ENCODE results near the gene FAM9C.

- TF ChIP-seq, protein P1, sequence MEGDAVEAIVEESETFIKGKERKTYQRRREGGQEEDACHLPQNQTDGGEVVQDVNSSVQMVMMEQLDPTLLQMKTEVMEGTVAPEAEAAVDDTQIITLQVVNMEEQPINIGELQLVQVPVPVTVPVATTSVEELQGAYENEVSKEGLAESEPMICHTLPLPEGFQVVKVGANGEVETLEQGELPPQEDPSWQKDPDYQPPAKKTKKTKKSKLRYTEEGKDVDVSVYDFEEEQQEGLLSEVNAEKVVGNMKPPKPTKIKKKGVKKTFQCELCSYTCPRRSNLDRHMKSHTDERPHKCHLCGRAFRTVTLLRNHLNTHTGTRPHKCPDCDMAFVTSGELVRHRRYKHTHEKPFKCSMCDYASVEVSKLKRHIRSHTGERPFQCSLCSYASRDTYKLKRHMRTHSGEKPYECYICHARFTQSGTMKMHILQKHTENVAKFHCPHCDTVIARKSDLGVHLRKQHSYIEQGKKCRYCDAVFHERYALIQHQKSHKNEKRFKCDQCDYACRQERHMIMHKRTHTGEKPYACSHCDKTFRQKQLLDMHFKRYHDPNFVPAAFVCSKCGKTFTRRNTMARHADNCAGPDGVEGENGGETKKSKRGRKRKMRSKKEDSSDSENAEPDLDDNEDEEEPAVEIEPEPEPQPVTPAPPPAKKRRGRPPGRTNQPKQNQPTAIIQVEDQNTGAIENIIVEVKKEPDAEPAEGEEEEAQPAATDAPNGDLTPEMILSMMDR (IDR thresholded peaks at IDR 0.05 in 4 of 5, conservative IDR thresholded peaks at IDR 0.05 in 1 of 5): no peak
- no peak for TF ChIP-seq POLR2A (IDR thresholded peaks at IDR 0.05)
These were observed 24.2 kb upstream of the FAM9C start for GRCh38 chrX:13068651-13069050.
